ENCODE results near the gene MPZL3.

- TF ChIP-seq CTCF (IDR thresholded peaks at IDR 0.05; ENCODE audit: poor library complexity) (no peak), EZH2phosphoT487 (IDR thresholded peaks at IDR 0.05; ENCODE audit: low read depth, severe bottlenecking, unreplicated experiment) (no peak)
These were observed 13.2 kb downstream of the MPZL3 start for GRCh38 chr11:118238929-118239328.

Data from hepatocyte (in vitro differentiated cells).